GM21529 (cell line): ENCODE results near the gene BAIAP2.
"Not testable (repeated sequence)": the region's sequence is repeated elsewhere in the genome, so short reads cannot be mapped to it uniquely, and the experiment has no call there.

Experiments
- ATAC-seq: cut with Tn5 transposase; IDR thresholded peaks from one replicate; pipeline ENCODE4 v1.9.1; 2021; ENCODE audit not compliant: unreplicated experiment

Gene BAIAP2

DNA sequence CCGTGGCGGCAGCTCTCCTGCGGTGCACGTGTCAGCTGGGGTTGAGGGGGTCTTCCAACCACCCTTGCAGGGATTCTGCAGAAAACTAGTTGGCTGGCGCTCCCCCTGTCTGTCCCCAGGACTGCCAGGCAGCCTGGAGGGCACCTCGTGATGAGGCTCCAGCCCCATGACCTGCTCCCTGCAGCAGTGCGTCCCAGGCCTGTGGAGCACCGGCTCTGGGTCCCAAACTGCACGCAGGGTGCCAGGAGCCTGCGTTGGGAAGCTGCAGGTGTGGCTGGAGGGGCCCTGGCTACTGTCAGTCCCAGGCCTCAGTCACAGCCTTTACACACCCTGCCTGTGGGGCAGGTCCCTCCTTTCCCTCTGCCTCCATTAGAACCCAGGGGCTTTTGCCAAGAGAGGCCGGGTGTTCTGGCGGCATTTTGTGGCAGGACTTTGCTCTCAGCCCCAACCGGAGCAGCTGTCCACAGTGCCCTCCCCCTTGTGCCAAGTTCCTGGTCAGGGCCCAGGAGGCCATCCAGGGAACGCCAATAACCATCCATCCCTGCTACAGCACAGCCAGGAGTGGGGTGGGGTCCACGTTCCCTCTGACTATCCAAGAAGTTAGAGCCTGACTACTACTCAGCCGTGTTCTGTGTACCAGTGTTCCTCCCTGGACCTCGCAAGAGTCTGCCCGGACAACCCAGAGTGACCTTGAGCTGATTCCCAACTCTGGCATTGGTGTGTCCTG lies 34.2 kb upstream of the BAIAP2 start:
- ATAC-seq: no peak

DNA sequence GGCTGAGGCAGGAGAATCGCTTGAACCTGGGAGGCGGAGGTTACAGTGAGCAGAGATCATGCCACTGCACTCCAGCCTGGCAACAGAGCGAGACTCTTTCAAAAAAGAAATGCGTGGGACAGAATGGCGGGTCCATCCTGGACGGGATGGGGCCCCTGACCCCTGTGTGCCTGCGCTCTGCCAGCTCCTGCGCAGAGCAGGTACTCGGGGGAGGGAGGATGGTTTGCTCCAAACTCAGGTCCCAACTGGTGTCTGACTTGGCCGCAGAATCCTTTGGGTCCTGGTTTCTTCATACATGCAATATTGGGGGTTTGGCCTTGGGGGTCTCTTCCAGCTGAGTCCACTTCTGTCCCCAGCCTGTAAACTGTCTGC lies 33.0 kb upstream of the BAIAP2 start:
- ATAC-seq: no peak

DNA sequence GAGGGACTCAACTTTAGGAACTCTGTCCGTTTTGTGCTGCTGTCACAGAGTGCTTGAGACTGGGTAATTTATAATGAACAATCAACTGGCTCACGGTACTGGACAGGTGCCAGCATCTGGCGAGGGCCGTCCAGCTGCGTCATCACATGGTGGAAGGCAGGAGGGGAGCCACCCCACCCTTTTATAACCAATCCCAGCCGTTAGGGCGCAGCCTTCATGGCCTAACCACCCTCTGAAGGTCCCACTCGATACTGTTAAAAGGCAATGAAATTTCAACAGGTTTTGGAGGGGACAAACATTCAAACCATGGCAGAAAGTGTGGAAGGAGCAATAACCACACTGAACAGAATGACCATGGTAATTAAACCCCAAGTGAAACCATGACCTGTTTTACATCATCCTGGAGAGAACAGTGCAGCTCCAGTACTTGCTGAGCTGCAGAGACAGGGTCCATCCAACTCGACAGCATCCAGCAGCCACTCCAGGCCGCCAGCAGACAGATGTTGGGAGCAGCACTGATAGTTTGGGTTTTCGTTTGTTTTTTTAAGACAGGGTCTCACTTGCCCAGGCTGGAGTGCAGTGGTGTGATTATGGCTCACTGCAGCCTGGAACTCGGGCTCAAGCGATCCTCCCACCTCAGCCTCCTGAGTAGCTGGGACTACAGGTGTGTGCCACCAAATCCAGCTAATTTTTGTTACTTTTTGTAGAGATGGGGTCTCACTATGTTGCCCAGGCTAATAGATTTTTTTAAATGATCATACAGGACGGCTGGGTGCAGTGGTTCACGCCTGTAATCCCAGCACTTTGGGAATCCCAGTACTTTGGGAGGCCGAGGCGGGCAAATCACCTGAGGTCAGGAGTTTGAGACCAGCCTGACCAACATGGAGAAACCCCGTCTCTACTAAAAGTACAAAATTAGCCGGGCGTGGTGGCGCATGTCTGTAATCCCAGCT lies 32.3 kb upstream of the BAIAP2 start:
- ATAC-seq: no peak

DNA sequence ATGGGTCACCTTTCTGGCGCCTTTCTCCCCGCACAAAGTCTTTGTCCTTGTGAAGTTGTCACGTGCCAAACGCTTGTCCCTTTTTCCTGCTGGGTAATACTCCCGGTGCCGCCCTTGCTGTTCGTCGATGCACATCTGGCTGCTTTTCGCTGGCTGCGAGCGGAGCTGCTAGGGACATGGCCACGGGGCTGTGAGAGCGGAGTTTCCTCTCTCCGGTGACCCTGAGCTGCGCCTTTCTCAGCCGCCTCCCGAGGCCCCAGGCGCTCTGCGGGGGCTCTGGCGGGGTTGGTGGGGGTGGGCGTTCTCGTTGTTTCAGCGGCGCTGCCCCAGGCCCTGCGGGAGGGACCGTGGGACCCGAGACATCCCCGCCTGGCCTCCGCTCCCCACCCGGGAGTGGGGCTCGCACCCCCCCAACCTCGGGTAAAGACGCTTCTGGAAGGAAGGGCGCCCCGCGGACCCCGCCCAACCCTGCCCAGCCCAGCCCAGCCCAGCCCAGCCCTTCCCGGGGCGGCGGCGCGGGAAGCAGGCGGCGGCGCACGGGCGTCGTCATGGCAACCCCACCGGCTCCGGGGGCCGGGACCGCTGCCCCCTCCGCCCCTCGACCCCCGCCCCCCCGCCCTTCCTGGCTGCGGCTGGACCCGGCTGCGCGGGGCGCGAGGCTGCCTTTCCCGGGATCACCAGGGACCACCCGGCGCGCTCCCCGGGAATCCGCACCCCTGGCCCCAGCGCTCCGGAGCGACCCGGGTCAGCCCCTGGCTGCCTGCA lies 31.1 kb upstream of the BAIAP2 start:
- no peak for ATAC-seq

DNA sequence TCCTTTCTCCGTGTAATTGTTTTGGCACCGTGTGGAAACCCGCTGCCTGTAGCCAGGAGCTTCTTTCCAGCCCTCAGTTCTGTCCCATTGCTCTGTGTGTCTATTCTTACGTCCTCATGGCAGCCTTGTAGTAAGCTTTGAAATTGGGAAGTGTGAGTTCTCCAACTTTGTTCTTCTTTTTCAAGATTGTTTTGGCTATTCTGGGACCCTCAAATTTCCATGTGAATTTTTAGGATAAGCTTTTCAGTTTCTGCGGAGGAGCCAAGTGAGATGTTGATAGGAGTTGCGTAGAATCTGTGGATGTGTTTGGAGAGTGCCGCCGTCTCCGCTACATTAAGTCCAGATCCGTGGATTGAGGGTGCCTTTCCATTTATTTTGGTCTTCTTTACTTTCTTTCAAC lies 28.1 kb upstream of the BAIAP2 start:
- ATAC-seq: no peak

DNA sequence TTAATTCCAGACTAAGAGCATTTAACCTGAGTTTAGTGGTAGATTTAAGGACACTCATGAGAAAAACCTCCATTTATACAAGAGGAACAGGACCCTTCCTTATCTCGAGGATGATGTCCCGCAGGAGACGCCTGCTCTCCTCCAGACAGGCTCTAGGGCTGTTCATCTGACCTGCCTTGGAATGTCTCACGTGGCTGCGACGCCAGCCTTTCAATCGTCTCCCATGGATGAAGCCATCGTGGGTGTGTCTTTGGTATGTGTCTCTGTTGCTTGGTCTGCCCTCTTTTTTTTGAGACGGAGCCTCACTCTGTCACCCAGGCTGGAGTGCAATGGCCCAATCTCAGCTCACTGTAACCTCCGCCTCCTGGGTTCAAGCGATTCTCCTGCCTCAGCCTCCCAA lies 26.8 kb upstream of the BAIAP2 start:
- ATAC-seq: no peak

DNA sequence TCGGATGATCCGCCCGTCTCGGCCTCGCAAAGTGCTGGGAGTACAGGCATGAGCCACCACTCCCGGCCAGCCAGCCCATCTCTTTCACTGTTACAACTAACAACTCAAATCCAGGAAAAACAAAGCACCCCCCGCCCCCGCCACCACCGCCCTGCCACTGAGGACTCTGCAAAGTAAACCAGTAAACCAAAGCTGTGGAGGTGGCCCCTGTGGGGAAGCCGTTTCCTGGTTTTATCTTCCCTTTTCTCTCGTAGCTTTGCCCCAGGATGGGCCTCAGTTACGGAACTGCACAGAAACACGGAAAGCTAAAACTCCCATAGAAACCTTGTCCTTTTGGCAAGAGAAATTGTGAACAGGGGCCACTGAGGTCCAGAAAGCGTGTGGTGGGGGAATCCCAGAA lies 25.8 kb upstream of the BAIAP2 start:
- no peak for ATAC-seq

DNA sequence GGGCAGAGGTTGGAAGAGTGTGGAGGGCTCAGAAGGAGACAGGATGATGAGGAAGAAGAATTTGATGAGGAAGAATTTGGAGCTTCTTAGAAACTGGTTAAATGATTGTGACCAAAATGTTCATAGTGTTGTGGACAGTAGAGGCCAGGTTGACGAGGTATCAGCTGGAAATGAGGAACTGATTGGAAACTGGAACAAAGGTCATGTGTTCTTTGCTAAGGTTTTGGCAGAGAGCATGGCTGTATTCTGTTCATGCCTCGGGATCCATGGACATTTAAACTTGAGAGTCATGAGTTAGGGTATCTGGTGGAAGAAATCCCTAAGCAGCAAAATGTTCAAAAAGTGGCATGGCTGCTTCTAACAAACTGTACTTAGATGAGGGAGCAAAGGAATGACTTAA lies 24.0 kb upstream of the BAIAP2 start:
- no peak for ATAC-seq

DNA sequence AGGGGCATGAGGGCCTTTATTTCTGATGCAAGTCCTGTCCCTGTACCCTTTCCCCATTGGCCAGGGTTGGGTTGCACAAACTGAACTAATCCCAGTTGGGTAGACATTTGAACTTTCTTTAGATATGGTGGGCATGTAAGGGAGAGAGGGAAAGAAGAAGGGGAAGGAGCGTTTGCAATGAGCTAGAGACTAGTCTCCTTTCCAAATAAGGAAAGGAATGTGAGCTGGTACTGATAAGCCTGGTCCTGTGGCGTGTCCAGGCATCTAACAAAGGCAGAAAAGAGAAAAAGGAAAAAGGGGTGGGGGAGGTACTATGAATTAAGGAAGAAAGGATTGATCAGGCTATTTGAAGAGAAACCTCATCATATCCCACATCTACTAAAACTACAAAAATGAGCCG lies 23.0 kb upstream of the BAIAP2 start:
- no peak for ATAC-seq

DNA sequence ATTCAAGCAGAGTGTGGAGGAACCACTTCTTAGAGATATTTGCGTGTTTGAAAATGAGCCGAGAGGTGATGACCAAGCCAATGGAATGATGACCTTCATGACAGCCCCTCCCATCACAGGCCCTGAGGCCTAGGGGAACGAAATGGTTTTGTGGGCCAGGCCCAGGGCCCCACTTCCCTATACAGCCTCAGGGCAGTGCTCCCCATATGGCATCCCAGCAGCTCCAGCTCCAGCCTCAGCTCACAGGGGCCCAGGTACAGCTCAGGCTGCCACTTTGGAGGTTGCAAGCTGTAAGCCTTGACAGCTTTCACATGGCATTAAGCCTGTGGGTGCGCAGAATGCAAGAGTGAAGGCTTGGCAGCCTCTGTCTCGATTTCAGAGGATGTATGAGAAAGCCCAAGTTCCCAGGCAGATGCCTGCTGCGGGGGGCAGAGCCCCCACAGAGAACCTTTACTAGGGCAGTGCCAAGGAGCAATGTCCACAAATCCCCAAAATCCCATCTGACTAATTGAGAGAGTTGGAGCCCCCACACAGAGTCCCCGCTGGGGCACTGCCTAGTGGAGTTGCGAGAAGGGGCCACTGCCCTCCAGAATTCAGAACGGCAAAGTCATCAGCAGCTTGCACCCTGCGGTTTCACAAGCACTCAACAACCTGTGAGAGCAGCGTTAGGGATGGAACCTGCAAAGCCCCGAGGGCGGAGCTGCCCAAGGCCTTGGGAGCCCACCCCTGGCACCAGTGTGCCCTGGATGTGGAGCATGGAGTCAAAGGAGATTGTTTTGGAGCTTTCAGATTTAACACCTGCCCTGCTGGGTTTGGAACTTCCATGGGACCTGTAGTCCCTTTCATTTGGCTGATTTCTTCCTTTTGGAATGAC lies 22.1 kb upstream of the BAIAP2 start:
- no peak for ATAC-seq

DNA sequence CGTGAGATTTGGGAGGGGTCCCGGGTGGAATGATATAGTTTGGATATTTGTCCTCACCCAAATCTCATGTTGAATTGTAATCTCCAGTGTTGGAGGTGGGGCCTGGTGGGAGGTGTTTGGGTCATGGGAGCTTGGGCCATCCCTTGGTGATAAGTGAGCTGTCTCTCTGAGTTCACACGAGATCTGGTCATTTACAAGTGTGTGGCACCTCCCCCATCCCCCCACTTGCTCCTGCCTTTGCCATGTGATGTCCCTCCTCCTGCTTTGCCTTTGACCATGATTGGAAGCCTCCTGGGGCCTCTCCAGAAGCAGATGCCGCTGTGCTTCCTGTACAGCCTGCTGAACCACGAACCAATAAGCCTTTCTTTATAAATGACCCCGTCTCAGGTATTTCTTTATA lies 21.3 kb upstream of the BAIAP2 start:
- no peak for ATAC-seq

DNA sequence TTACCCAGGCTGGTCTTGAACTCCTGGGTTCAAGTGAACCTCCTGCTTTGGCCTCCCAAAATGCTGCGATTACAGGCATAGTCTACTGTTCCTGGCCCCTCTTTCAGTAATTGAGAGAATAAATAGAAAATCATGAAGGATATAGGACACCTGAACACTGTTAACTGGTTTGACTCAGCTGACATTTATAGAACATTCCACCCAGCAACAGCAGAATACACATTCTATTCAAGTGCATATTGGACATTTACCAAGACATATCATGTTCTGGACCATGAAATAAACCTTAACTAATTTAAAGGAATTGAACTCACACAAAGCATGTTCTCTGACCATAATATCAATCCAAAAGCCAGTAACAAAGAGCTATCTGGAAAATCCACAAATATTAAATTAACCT lies 19.8 kb upstream of the BAIAP2 start:
- ATAC-seq: no peak

DNA sequence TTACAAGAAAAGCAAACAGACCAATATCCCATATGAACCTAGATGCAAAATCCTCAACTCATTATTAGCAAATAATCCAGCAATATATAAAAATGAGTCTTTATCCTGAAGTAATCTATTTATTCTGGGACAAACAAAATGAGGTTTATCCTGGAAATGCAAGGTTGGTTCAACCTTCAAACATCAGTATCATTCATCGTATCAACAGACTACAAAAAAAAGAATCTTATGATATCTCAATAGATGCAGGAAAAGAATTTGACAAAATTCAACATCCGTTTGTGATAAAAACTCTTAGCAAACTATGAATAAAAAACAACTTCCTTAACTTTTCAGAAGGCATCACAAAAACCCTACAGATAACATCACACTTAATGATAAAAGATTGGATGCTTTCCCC lies 18.4 kb upstream of the BAIAP2 start:
- no peak for ATAC-seq

DNA sequence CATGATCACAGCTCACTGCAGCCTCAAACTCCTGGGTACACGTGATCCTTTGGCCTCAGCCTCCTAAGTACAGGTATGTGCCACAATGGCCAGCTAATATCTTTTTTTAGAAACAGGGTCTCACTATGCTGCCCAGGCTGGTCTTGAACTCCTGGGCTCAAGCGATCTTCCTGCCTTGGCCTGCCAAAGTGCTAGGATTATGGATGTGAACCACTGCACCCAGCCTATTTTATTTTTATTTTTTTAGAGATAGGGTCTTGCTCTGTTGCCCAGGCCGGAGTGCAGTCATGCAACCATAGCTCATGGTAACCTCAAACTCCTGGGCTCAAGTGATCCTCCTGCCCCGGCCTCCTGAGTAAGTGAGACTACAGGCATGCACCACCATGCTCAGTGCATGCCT lies 17.6 kb upstream of the BAIAP2 start:
- ATAC-seq: not testable (repeated sequence)

DNA sequence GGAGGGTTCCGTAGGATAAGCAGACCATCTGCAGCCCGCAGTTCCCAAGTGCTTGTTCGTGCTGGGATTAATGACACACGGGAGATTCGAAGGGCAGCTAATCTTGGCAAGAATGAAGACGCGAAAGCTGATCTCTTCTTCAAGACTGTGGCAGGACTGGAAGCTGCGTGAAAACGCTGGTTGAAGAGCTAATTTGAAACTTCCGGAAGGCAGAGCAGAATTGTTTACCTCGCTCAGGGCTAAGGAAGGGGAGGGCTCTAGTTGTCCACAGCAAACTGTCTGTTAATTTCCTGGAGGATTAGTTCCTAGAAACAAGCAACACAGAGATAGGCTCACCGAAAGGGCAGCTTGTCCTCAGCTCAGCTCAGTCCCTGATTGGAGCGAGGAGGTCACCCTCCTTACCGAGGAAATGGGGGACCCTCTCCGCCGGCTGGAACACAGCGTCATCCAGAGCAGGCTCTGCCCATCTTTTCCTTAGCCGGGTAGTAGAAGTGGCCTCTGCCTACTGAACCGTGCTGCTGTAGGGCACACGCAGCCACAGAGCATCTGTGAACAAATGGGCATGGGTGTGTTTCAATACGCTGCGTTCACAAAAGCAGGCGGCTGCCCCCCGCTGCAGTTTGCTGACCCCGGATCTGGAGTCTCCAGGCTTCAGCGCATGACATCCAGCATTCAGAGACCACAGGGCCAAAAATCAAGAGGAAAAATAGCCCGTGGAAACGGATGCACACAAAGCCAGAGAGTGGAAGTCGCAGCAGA lies 16.7 kb upstream of the BAIAP2 start:
- no peak for ATAC-seq

DNA sequence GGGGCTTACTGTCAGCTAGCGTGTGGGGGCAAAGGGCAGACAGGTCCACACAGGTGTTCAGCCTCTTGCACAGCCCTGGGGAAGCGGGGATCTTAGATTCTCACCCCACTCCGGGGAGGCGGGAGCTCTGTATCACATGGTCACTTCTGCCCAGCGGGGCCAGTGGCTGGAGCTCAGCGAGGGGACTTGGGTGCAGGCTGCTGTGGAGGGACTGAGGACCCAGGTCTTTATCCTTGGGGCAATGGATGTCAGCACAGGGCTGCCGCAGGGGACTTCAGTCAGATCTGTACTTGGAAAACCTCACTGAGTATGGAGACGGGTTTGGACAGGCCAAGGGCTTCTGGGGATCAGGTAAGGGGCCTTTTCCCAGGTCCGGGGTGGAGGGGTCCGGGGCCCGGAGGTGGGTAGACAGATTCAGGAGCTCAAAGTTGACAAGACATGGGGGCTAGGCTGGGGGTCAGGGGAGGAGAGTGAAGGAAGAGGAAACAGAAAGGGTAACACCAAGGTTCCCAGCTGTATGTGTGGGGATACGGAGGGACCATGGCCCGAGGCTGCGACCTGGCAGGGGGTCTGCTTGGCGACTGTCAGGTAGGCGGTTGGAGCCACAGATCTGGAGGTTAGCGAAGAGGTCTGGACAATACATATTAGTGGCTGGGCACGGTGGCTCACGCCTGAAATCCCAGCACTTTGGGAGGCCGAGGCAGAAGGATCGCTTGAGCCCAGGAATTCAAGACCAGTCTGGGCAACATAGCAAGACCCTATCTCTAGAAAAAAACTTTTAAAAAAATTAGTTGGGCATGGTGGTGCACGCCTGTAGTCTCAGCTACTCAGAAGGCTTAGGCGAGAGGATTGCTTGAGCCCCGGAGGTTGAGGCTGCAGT lies 15.1 kb upstream of the BAIAP2 start:
- ATAC-seq: no peak

DNA sequence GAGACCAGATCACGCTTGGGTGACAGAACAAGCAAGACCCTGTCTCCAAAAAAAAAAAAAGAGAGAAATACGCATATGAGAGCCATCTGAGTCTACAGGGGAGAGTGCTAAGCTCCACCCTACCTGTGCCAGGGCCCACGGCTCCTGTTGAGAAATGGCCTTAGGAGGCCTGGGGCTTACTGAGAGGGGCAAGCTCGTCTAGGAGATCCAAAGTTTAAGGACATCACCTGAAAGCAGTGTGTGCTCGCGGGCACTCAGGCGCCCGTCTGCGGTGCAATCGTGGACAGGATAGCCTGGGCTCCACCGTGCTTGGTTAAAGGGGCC lies 14.5 kb upstream of the BAIAP2 start:
- ATAC-seq: no peak

DNA sequence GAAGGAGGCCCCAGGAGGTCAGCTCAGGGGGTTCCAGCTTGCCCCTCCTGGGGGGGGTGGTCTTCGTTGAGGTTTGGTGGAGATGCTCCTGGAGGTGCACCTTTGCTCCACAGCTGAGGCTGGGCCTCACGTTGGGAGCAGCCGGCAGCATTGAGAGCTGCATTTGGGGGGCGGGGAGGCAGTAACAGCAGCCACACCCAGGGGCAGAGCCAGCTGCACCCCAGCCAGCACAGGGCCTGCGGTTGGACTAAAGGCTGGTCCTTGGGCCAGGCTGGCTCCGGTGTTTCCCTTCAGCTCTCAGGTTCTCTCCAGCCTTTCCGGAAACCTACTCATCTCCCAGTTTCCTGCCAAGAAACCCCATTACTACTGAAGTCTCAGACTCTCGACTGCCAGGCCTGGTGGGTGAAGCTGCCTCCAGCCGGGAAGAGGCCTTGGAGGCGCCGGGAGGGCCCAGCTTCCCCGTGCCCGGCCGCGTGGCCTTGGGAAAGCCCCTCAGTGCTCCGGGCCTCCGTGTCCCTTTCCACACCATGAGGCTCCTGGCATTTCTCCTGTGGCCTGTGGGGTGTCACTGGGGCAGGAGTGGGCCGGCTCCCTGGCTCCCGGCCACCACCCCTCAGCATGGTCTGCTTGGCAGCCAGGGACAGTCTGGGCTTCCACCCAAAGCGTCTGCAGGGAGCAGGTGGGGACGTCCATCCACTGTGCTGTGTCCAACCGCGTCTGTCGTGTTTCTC lies 14.0 kb upstream of the BAIAP2 start:
- no peak for ATAC-seq
